Measurements from ENCODE around the gene DFFA. TPM values are rescaled to one million over a fixed set of nuclear protein-coding genes. Genes with fewer than 3 reads are reported as not detected.
"Not testable (repeated sequence)": the region's sequence is repeated elsewhere in the genome, so short reads cannot be mapped to it uniquely, and the experiment has no call there.

DFFA gene
- total RNA-seq, 1 donor = 8.2 TPM

- Histone ChIP-seq H3K4me1 (ENCODE audit: insufficient read depth, low read length) (peaks cover 19% of the 10 kb centered on the region), H3K4me3 (ENCODE audit: low read length) (no peak overlapping the region), H3K27me3 (ENCODE audit: insufficient read depth, low read length) (no peaks in the 10 kb centered on the region), H3K9me3 (ENCODE audit: low read depth, low read length) (no peaks in the 10 kb centered on the region)
Measured at GRCh38 chr1:10432910-10433700, 39.2 kb downstream of the DFFA start.

GRCh38 chr1:10431070-10431730 is 41.1 kb downstream of the DFFA start:
- H3K9me3 ChIP-seq (ENCODE audit: low read depth, low read length) = no peaks in the 10 kb centered on the region
- no peaks in the 10 kb centered on the region for H3K27me3 ChIP-seq (ENCODE audit: insufficient read depth, low read length)
- peak overlapping the region; percentile 60 for H3K4me3 ChIP-seq (ENCODE audit: low read length)
- peaks cover 29% of the 10 kb centered on the region for H3K4me1 ChIP-seq (ENCODE audit: insufficient read depth, low read length)

- Histone ChIP-seq H3K4me3 (ENCODE audit: low read length) (peak within 1 kb of the TSS; percentile 60), H3K9me3 (ENCODE audit: low read depth, low read length) (no peaks in the 10 kb centered on the region), H3K27me3 (ENCODE audit: insufficient read depth, low read length) (no peaks in the 10 kb centered on the region), H3K4me1 (ENCODE audit: insufficient read depth, low read length) (peaks cover 29% of the 10 kb centered on the region)
Measured at GRCh38 chr1:10430216-10431069, 41.9 kb downstream of the DFFA start, which contains the start of gene CENPS. TSS of gene CENPS (plus strand) at chr1:10430433. CDS start at chr1:10430518, 85 bp downstream.

- Histone ChIP-seq H3K9me3 (ENCODE audit: low read depth, low read length) (no peaks in the 10 kb centered on the region), H3K4me3 (ENCODE audit: low read length) (peak overlapping the region; percentile 60), H3K4me1 (ENCODE audit: insufficient read depth, low read length) (peaks cover 29% of the 10 kb centered on the region), H3K27me3 (ENCODE audit: insufficient read depth, low read length) (no peaks in the 10 kb centered on the region)
Measured at GRCh38 chr1:10429868-10430215, 42.5 kb downstream of the DFFA start.

- Histone ChIP-seq H3K4me1 (ENCODE audit: insufficient read depth, low read length) (peaks cover 29% of the 10 kb centered on the region), H3K27me3 (ENCODE audit: insufficient read depth, low read length) (no peaks in the 10 kb centered on the region), H3K9me3 (ENCODE audit: low read depth, low read length) (no peaks in the 10 kb centered on the region), H3K4me3 (ENCODE audit: low read length) (no peak overlapping the region)
Measured at GRCh38 chr1:10428984-10429383, 43.3 kb downstream of the DFFA start.

- H3K9me3 ChIP-seq (ENCODE audit: low read depth, low read length); H3K27me3 ChIP-seq (ENCODE audit: insufficient read depth, low read length); H3K4me3 ChIP-seq (ENCODE audit: low read length): not testable (repeated sequence)
- peaks cover 27% of the 10 kb centered on the region for H3K4me1 ChIP-seq (ENCODE audit: insufficient read depth, low read length)
Measured at GRCh38 chr1:10426535-10426848, 45.8 kb downstream of the DFFA start.

GRCh38 chr1:10425826-10426534 is 46.3 kb downstream of the DFFA start:
- H3K9me3 ChIP-seq (ENCODE audit: low read depth, low read length); H3K27me3 ChIP-seq (ENCODE audit: insufficient read depth, low read length); H3K4me3 ChIP-seq (ENCODE audit: low read length): not testable (repeated sequence)
- peaks cover 22% of the 10 kb centered on the region for H3K4me1 ChIP-seq (ENCODE audit: insufficient read depth, low read length)

GRCh38 chr1:10424651-10425050 is 47.7 kb downstream of the DFFA start:
- no peak overlapping the region for H3K4me3 ChIP-seq (ENCODE audit: low read length)
- H3K4me1 ChIP-seq (ENCODE audit: insufficient read depth, low read length) = peaks cover 12% of the 10 kb centered on the region
- no peaks in the 10 kb centered on the region for H3K27me3 ChIP-seq (ENCODE audit: insufficient read depth, low read length)
- no peaks in the 10 kb centered on the region for H3K9me3 ChIP-seq (ENCODE audit: low read depth, low read length)

- Histone ChIP-seq H3K27me3 (ENCODE audit: insufficient read depth, low read length) (no peaks in the 10 kb centered on the region), H3K4me1 (ENCODE audit: insufficient read depth, low read length) (peaks cover 9% of the 10 kb centered on the region), H3K9me3 (ENCODE audit: low read depth, low read length) (no peaks in the 10 kb centered on the region)
Measured at GRCh38 chr1:10424034-10424433, 48.3 kb downstream of the DFFA start.

GRCh38 chr1:10421637-10422036 is 50.7 kb downstream of the DFFA start:
- no peak overlapping the region for H3K4me3 ChIP-seq (ENCODE audit: low read length)
- peaks cover 2% of the 10 kb centered on the region for H3K4me1 ChIP-seq (ENCODE audit: insufficient read depth, low read length)
- no peaks in the 10 kb centered on the region for H3K27me3 ChIP-seq (ENCODE audit: insufficient read depth, low read length)
- no peaks in the 10 kb centered on the region for H3K9me3 ChIP-seq (ENCODE audit: low read depth, low read length)

More at GRCh38 chr1:10424034-10424433, 48.3 kb downstream of the DFFA start:
- H3K4me3 ChIP-seq (ENCODE audit: low read length) = no peak overlapping the region

GRCh38 chr1:10419351-10419750 is 53.0 kb downstream of the DFFA start:
- no peak overlapping the region for H3K4me3 ChIP-seq (ENCODE audit: low read length)
- H3K4me1 ChIP-seq (ENCODE audit: insufficient read depth, low read length) = peaks cover 22% of the 10 kb centered on the region
- H3K27me3 ChIP-seq (ENCODE audit: insufficient read depth, low read length) = no peaks in the 10 kb centered on the region
- H3K9me3 ChIP-seq (ENCODE audit: low read depth, low read length) = no peaks in the 10 kb centered on the region

GRCh38 chr1:10418741-10419140 is 53.6 kb downstream of the DFFA start:
- H3K27me3 ChIP-seq (ENCODE audit: insufficient read depth, low read length); H3K4me3 ChIP-seq (ENCODE audit: low read length); H3K9me3 ChIP-seq (ENCODE audit: low read depth, low read length): not testable (repeated sequence)
- peaks cover 28% of the 10 kb centered on the region for H3K4me1 ChIP-seq (ENCODE audit: insufficient read depth, low read length)

GRCh38 chr1:10415967-10416366 is 56.4 kb downstream of the DFFA start:
- peaks cover 44% of the 10 kb centered on the region for H3K4me1 ChIP-seq (ENCODE audit: insufficient read depth, low read length)
- not testable (repeated sequence) for H3K4me3 ChIP-seq (ENCODE audit: low read length); H3K27me3 ChIP-seq (ENCODE audit: insufficient read depth, low read length); H3K9me3 ChIP-seq (ENCODE audit: low read depth, low read length)

- Histone ChIP-seq H3K4me3 (ENCODE audit: low read length) (no peak overlapping the region), H3K27me3 (ENCODE audit: insufficient read depth, low read length) (no peaks in the 10 kb centered on the region), H3K4me1 (ENCODE audit: insufficient read depth, low read length) (peaks cover 44% of the 10 kb centered on the region), H3K9me3 (ENCODE audit: low read depth, low read length) (no peaks in the 10 kb centered on the region)
Measured at GRCh38 chr1:10415211-10415930, 57.0 kb downstream of the DFFA start.

Data from mononuclear cell (primary cell).